ENCODE data around the gene DENND2A. TPM values are rescaled to one million over a fixed set of nuclear protein-coding genes. Genes with fewer than 3 reads are reported as not detected.

DENND2A gene
- total RNA-seq, 1 experiment from 2014 or later = 7.3 TPM

DNA sequence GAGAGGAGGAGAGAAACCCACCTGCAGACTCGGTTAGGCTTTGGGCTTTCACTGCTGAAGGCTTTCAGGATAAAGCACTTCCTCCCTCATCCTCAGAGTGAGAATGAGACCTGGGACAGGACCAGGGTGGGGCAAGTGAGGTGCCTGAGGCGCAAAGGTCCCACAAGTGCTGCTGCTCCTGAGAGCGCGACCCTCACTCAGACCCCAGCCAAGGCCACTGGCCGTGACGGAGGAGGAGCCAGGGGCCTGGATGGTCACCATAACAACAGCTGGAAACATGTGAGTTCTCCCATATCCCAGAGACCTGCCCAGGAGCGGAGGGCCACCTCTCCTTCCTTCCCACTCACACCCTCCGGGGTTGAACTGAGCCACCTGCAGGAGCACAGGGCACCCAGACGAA, 114.4 kb downstream of the DENND2A start:
- Histone ChIP-seq H3K14ac (ENCODE audit: insufficient read depth, low read length) (no peak overlapping the region; the same call in 1 of the 2 replicates), H3T11ph (ENCODE audit: low read length) (no peak overlapping the region), H3K4me2 (ENCODE audit: insufficient read depth, insufficient read length, low read length) (no peak overlapping the region), H4K20me1 (ENCODE audit: control insufficient read depth, insufficient read depth, insufficient read length) (no peaks in the 10 kb centered on the region), H3K79me1 (ENCODE audit: insufficient read depth, low read depth, low read length, poor library complexity, severe bottlenecking) (no peaks in the 10 kb centered on the region), H2BK20ac (ENCODE audit: low read depth, low read length, poor library complexity, severe bottlenecking) (no peak overlapping the region), H3K9ac (ENCODE audit: extremely low read depth, insufficient read length, low read length) (no peak overlapping the region), H2BK12ac (ENCODE audit: insufficient read length, low read depth, low read length) (no peak overlapping the region), H4K91ac (ENCODE audit: insufficient read length, low read depth, low read length) (no peak overlapping the region), H4K8ac (replicated peaks; ENCODE audit: insufficient read length, low read depth, low read length) (no peak overlapping the region), H3K27me3 (ENCODE audit: insufficient read depth, low read length) (no peaks in the 10 kb centered on the region), H4K5ac (ENCODE audit: insufficient read length, low read depth, low read length) (no peak overlapping the region), H2AK5ac (ENCODE audit: insufficient read length, low read length) (no peak overlapping the region), H2AFZ (ENCODE audit: low read length) (no peak overlapping the region), H3K4me1 (ENCODE audit: insufficient read depth, low read length) (no peaks in the 10 kb centered on the region), H2BK120ac (ENCODE audit: low read depth, low read length, poor library complexity, severe bottlenecking) (no peak overlapping the region), H3K18ac (ENCODE audit: insufficient read length, low read depth, low read length) (no peak overlapping the region), H2BK5ac (ENCODE audit: insufficient read length, low read length) (no peak overlapping the region), H3K79me2 (ENCODE audit: insufficient read depth, low read length) (no peaks in the 10 kb centered on the region), H3K9me3 (ENCODE audit: control insufficient read depth, low read depth, low read length) (no peaks in the 10 kb centered on the region), H3K23ac (ENCODE audit: insufficient read length, low read depth, low read length) (no peak overlapping the region), H2BK15ac (ENCODE audit: low read depth, low read length) (no peak overlapping the region; the same call in 1 of the 2 replicates), H3K4ac (ENCODE audit: low read depth, low read length) (no peak overlapping the region), H3K23me2 (ENCODE audit: insufficient read length, low read depth, low read length, poor library complexity, severe bottlenecking) (no peaks in the 10 kb centered on the region), H3K27ac (ENCODE audit: insufficient read length, low read depth, low read length) (no peak overlapping the region), H3K56ac (ENCODE audit: insufficient read length, low read depth, low read length) (no peak overlapping the region)
- H3K36me3 Mint-ChIP-seq (ENCODE audit: insufficient read depth in 1 of 3, low read depth in 3 of 3) = peaks cover 0 to 3% (median 0%) of the 10 kb centered on the region in 3 experiments; a peak in 1 of 7 replicates
- TF ChIP-seq, protein P1, sequence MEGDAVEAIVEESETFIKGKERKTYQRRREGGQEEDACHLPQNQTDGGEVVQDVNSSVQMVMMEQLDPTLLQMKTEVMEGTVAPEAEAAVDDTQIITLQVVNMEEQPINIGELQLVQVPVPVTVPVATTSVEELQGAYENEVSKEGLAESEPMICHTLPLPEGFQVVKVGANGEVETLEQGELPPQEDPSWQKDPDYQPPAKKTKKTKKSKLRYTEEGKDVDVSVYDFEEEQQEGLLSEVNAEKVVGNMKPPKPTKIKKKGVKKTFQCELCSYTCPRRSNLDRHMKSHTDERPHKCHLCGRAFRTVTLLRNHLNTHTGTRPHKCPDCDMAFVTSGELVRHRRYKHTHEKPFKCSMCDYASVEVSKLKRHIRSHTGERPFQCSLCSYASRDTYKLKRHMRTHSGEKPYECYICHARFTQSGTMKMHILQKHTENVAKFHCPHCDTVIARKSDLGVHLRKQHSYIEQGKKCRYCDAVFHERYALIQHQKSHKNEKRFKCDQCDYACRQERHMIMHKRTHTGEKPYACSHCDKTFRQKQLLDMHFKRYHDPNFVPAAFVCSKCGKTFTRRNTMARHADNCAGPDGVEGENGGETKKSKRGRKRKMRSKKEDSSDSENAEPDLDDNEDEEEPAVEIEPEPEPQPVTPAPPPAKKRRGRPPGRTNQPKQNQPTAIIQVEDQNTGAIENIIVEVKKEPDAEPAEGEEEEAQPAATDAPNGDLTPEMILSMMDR (conservative IDR thresholded peaks at IDR 0.05) = no peak
- no CpG with 5 or more reads among the region's 9 CpGs for WGBS (ENCODE audit: extremely low coverage, insufficient read length, low lambda C conversion rate)
- peaks cover 6 to 12% of the 10 kb centered on the region in 2 experiments; a peak in 2 of 4 replicates for H3K4me1 Mint-ChIP-seq
- H3K9me3 Mint-ChIP-seq = no peaks in the 10 kb centered on the region
- H3K27me3 Mint-ChIP-seq (ENCODE audit: low read depth) = no peaks in the 10 kb centered on the region
- DNase-seq = peak; percentile 51
- no peak overlapping the region; a peak in 1 of 7 replicates for H3K27ac Mint-ChIP-seq
- H3K4me3 Mint-ChIP-seq = no peak overlapping the region
